ENCODE data around the gene CFAP97D2.

Gene CFAP97D2

GRCh38 chr13:114211446-114212157, 32.5 kb downstream of the CFAP97D2 start:
- TF ChIP-seq CTCF (IDR thresholded peaks at IDR 0.05) = no peak

GRCh38 chr13:114212158-114212495, 33.1 kb downstream of the CFAP97D2 start:
- TF ChIP-seq CTCF (IDR thresholded peaks at IDR 0.05) = no peak

- TF ChIP-seq CTCF (IDR thresholded peaks at IDR 0.05) = no peak
Measured at GRCh38 chr13:114213980-114214379, 34.9 kb downstream of the CFAP97D2 start.

GRCh38 chr13:114219392-114219791, 40.3 kb downstream of the CFAP97D2 start:
- TF ChIP-seq CTCF (IDR thresholded peaks at IDR 0.05) = no peak

GRCh38 chr13:114222461-114222968, 43.5 kb downstream of the CFAP97D2 start:
- TF ChIP-seq CTCF (IDR thresholded peaks at IDR 0.05) = no peak

GRCh38 chr13:114224201-114224600, 45.1 kb downstream of the CFAP97D2 start:
- TF ChIP-seq CTCF (IDR thresholded peaks at IDR 0.05) = no peak

- TF ChIP-seq CTCF (IDR thresholded peaks at IDR 0.05) = no peak
Measured at GRCh38 chr13:114225610-114226009, 46.6 kb downstream of the CFAP97D2 start.

- TF ChIP-seq CTCF (IDR thresholded peaks at IDR 0.05) = no peak
Measured at GRCh38 chr13:114226088-114226487, 47.0 kb downstream of the CFAP97D2 start.
